PC-9 (cell line): Measurements from ENCODE around the gene FOXN3.

ENCODE experiments used
- CTCF ChIP-seq: fragments of 200-600 bp; sonication (generic); conservative IDR thresholded peaks from 2 replicates; pipeline ENCODE4 v1.6.1; 2017; ENCODE audit warnings: mixed run types, antibody characterized with exemption, mild to moderate bottlenecking, moderate library complexity
- EZH2 ChIP-seq: fragments of 200-600 bp; sonication (generic); IDR thresholded peaks from 2 replicates; pipeline ENCODE4 v1.8.0; 2017; ENCODE audit warnings: antibody characterized with exemption, low read depth

- no peak for TF ChIP-seq CTCF
- no peak for TF ChIP-seq EZH2
These were observed 28.9 kb downstream of the FOXN3 start for GRCh38 chr14:89387922-89388685.
